ENCODE data around the gene LPCAT4. TPM values are rescaled to one million over a fixed set of nuclear protein-coding genes. Genes with fewer than 3 reads are reported as not detected.

Gene LPCAT4
- total RNA-seq, 1 donor from 2014 or later: 113 TPM

DNA sequence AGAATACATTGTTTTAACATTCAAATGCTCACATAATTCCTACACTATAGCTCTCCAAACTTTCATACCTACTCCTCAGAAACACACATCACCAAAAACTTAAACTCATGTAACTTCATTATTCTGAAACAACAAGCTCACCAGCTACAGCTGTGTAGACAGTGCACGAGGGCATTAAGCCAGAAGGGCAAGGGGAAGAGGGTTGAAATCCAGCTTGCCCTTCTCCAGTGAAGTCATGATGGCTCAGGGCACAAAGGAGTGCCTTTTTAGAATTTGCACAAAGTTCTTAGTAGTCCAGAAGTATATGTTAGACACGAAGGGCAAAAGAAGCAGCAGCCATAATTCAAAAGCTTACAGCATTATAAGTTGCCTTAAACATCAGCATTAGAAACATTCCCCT, 38.0 kb downstream of the LPCAT4 start:
- Histone ChIP-seq H3K27ac (peak overlapping the region; percentile 14 to 41), H3K4me1 (peaks cover 0 to 17% of the 10 kb centered on the region in 2 donors), H3K36me3 (no peaks in the 10 kb centered on the region), H3K4me3 (no peak overlapping the region), H3K27me3 (no peaks in the 10 kb centered on the region), H3K9me3 (no peaks in the 10 kb centered on the region)
- intact Hi-C loops (cut with DNase I): no loop called here
- no peak for DNase-seq (ENCODE audit: low spot score in 2 of 2)
- no peak for TF ChIP-seq CTCF (IDR thresholded peaks at IDR 0.05)

- peak overlapping the region in 1 of 2 donors; percentile 26 for H3K4me3 ChIP-seq
- peak overlapping the region; percentile 14 to 63 for H3K27ac ChIP-seq
- no peak for DNase-seq (ENCODE audit: low spot score in 2 of 2)
- TF ChIP-seq CTCF (IDR thresholded peaks at IDR 0.05): no peak
- H3K9me3 ChIP-seq: no peaks in the 10 kb centered on the region
- peaks cover 0 to 10% of the 10 kb centered on the region in 2 donors for H3K4me1 ChIP-seq
- H3K36me3 ChIP-seq: no peaks in the 10 kb centered on the region
- intact Hi-C loops (cut with DNase I): no loop called here
- no peaks in the 10 kb centered on the region for H3K27me3 ChIP-seq
These were observed 39.1 kb downstream of the LPCAT4 start for GRCh38 chr15:34327906-34328305.

- peak overlapping the region; percentile 49 to 60 for H3K27ac ChIP-seq
- H3K9me3 ChIP-seq: no peaks in the 10 kb centered on the region
- no peak for DNase-seq (ENCODE audit: low spot score in 2 of 2)
- H3K36me3 ChIP-seq: no peaks in the 10 kb centered on the region
- H3K4me3 ChIP-seq: no peak overlapping the region
- intact Hi-C loops (cut with DNase I): no loop called here
- TF ChIP-seq CTCF (IDR thresholded peaks at IDR 0.05): no peak
- peaks cover 0 to 9% of the 10 kb centered on the region in 2 donors for H3K4me1 ChIP-seq
- no peaks in the 10 kb centered on the region for H3K27me3 ChIP-seq
These were observed 41.6 kb downstream of the LPCAT4 start for GRCh38 chr15:34325368-34325767.

DNA sequence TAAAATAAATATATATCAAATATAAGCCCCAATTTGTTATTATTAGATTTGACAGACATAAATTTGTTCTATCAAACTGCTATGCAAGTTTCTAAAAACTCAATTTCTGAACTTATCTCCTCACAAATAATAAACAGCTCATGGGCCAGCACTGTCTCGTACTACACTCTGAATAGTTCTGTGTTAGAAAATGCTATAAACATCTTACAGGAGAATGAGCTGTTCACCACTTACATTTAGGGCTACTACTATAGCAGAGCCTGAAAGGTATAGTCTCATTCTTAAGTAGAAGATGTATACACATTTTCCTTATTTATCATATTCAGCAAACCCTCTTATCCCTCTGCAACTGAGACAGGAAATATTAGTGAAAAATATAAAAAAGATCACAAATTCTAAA, 42.1 kb downstream of the LPCAT4 start:
- H3K27ac ChIP-seq: peak overlapping the region; percentile 49 to 60

GRCh38 chr15:34323217-34323616, 43.8 kb downstream of the LPCAT4 start:
- DNase-seq (ENCODE audit: low spot score in 2 of 2): no peak
- no peak for TF ChIP-seq CTCF (IDR thresholded peaks at IDR 0.05)
- Histone ChIP-seq H3K36me3 (no peaks in the 10 kb centered on the region), H3K27ac (no peak overlapping the region), H3K27me3 (no peaks in the 10 kb centered on the region), H3K4me3 (no peak overlapping the region), H3K4me1 (peaks cover 0 to 15% of the 10 kb centered on the region in 2 donors), H3K9me3 (no peaks in the 10 kb centered on the region)
- intact Hi-C loops (cut with DNase I): no loop called here

More for the DNA sequence above, 42.1 kb downstream of the LPCAT4 start:
- TF ChIP-seq CTCF (IDR thresholded peaks at IDR 0.05): no peak
- intact Hi-C loops (cut with DNase I): no loop called here
- H3K27me3 ChIP-seq: no peaks in the 10 kb centered on the region
- H3K4me3 ChIP-seq: no peak overlapping the region
- peaks cover 0 to 13% of the 10 kb centered on the region in 2 donors for H3K4me1 ChIP-seq
- no peak for DNase-seq (ENCODE audit: low spot score in 2 of 2)
- H3K9me3 ChIP-seq: no peaks in the 10 kb centered on the region
- no peaks in the 10 kb centered on the region for H3K36me3 ChIP-seq

Data from ascending aorta (tissue), 2 donors.